BE2C (cell line): Measurements from ENCODE around the gene C1QTNF6.

Experiments
- DNase-seq: peaks from one replicate; pipeline ENCODE4 v3.0.0-alpha.2; 2020
- H3K27me3 ChIP-seq: fragments of 250-450 bp; sonication (Bioruptor Pico); 2 replicates; pipeline ENCODE4 v1.5.1; 2020; ENCODE audit warnings: mild to moderate bottlenecking
- H3K36me3 ChIP-seq: fragments of 250-450 bp; sonication (Bioruptor Pico); 2 replicates; pipeline ENCODE4 v1.5.1; 2020; ENCODE audit warnings: mild to moderate bottlenecking
- H3K4me1 ChIP-seq: fragments of 250-450 bp; sonication (Bioruptor Pico); 2 replicates; pipeline ENCODE4 v1.5.1; 2020
- H3K4me3 ChIP-seq: 2 replicates; pipeline ENCODE4 v1.5.1; 2011; ENCODE audit warnings: low read depth, low read length
- H3K9me3 ChIP-seq: fragments of 250-450 bp; sonication (Bioruptor Pico); 2 replicates; pipeline ENCODE4 v1.5.1; 2020
- TF ChIP-seq, protein P1 (sequence below): IDR thresholded peaks from 2 replicates; pipeline ENCODE4 v1.5.1; 2012; ENCODE audit warnings: mild to moderate bottlenecking, low read depth, low read length

C1QTNF6 gene

DNA sequence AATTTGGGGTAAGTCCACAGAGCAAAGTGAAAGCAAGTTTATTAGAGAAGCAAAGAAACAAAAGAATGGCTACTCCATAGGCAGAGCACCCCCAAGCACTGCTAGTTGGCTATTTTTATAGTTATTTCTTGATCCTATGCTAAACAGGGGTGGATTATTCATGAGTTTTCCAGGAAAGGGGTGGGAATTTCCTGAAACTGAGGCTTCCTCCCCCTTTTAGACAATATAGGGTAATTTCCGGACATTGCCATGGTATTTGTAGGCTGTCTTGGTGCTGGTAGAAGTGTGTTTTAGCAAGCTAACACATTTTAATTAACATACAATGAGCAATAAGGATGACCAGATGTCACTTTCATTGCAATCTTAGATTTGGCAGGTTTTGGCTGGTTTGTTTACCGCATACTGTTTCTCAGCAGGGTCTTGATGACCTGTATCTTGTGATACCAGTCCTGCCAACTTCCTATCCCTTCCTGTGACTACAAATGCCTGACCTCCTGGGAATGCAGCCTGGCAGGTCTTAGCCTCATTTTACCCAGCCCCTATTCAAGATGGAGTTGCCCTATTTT is 937 bp upstream of the C1QTNF6 start:
- TF ChIP-seq, protein P1, sequence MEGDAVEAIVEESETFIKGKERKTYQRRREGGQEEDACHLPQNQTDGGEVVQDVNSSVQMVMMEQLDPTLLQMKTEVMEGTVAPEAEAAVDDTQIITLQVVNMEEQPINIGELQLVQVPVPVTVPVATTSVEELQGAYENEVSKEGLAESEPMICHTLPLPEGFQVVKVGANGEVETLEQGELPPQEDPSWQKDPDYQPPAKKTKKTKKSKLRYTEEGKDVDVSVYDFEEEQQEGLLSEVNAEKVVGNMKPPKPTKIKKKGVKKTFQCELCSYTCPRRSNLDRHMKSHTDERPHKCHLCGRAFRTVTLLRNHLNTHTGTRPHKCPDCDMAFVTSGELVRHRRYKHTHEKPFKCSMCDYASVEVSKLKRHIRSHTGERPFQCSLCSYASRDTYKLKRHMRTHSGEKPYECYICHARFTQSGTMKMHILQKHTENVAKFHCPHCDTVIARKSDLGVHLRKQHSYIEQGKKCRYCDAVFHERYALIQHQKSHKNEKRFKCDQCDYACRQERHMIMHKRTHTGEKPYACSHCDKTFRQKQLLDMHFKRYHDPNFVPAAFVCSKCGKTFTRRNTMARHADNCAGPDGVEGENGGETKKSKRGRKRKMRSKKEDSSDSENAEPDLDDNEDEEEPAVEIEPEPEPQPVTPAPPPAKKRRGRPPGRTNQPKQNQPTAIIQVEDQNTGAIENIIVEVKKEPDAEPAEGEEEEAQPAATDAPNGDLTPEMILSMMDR: no peak
- H3K4me1 ChIP-seq: peaks cover 17% of the 10 kb centered on the region
- no peak overlapping the region for H3K4me3 ChIP-seq
- H3K27me3 ChIP-seq: no peaks in the 10 kb centered on the region
- H3K36me3 ChIP-seq: no peaks in the 10 kb centered on the region
- no peak for DNase-seq
- H3K9me3 ChIP-seq: no peaks in the 10 kb centered on the region

DNA sequence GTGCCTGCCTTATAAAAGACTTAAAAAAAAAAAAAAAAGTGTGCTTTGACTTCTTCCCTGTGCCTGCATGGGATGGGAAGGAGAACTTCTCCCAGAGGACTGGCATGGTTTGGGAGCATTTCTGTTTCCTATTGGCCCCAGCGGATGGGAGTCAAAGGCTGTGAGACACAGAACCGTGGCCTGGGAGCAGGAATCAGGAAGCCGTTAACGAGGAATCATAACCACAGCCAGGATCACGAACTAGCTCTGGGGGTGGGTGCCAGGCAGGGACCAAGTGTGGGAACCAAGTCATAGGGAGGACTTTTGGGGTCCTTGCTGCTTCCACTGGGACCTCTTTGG is 526 bp downstream of the C1QTNF6 start:
- Histone ChIP-seq H3K36me3 (no peaks in the 10 kb centered on the region), H3K27me3 (no peaks in the 10 kb centered on the region), H3K4me3 (peak overlapping the region; percentile 68), H3K4me1 (peaks cover 17% of the 10 kb centered on the region), H3K9me3 (no peaks in the 10 kb centered on the region)
- peak; percentile 40 for DNase-seq
- TF ChIP-seq, protein P1: no peak

DNA sequence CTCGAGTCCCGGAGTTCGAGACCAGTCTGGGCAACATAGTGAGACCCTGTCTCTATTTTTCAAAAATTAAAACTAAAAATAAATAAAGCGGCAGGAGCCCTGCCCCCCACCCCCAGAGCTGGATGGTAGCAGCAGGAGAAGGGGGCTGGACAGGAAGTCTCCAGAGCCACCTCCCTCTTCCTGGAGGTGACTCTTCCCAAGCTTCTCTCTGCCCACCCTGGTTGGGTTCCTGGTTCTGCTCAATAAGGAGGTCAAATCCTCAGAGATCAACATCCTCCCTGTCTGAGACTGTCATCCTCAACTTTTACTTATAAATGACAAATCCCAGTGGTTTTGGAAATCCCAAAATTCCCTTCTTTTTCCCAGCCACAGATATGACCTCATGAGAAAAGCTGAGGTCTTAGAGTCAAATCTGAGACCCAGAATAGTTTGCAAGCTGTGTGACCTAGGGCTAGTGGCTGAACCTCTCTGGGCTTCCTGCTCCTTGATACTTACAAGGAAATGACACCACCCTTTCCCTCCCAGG is 987 bp downstream of the C1QTNF6 start:
- no peak for DNase-seq
- no peaks in the 10 kb centered on the region for H3K36me3 ChIP-seq
- H3K4me3 ChIP-seq: peak overlapping the region; percentile 68
- TF ChIP-seq, protein P1: no peak
- H3K4me1 ChIP-seq: peaks cover 17% of the 10 kb centered on the region
- no peaks in the 10 kb centered on the region for H3K9me3 ChIP-seq
- H3K27me3 ChIP-seq: no peaks in the 10 kb centered on the region

DNA sequence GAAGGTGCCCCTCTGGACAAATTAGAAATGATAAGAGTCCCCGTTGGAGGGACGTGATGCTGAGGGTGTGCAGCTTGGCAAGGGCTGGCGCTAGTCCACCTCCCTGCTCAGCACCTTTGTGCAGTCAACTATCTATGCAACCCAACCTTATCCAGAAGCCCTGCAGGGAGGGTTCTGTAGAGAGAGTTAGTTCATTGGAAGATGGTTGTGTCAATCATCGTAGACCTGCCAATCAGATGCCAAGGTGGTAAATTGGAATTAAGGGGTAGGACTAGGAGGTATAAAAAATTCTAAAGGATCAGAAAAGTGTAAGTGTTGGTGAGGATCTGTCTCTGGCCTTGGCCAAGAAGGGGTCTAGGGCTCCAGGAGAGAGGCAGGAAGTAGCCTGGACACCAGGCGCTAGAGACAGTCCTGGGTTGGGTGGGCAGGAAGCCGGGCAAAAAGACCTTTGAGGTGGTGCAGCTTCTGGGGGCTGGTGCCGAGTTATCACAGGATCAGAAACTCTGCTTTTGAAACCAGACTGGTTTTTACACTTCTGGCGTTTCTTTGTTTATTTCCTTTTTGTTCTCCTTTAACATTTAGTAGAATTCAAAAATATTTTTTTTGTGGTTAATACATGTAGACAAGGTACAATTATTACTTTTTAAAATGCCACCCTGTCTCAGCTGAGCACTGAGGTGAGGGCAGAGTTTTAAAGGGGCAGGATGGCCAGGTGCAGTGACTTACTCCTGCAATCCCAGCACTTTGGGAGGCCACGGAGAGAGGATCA is 1.6 kb downstream of the C1QTNF6 start:
- H3K4me3 ChIP-seq: no peak overlapping the region
- DNase-seq: no peak

DNA sequence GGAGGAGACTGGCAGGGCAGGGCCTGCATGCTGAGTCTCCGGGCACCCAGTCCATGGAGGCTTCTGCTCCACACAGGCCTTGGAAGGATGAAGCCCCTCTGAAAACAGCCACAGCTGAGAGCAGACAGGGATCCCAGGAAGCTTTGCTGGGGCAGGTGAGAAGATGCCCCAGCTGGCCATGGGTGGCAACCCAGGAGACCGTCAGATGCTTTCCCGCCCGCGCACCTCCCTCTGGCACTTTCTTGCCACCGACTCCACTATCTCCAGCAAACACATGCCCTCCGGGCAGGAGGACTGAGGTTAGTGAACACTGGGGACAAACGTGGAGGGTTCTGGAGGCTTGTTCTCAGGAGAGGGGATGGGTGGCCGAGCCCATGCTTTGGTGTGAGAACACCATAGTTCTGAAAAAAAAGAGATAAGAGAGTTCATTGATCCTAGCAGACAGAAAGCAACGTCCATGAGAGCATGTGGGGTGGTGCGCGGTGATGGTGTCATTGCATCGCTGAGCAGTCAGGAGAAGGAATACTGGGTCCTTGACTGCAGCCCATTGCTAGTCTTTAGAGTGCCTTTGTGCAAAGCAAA is 2.3 kb downstream of the C1QTNF6 start:
- H3K4me3 ChIP-seq: no peak overlapping the region
- no peaks in the 10 kb centered on the region for H3K27me3 ChIP-seq
- no peaks in the 10 kb centered on the region for H3K9me3 ChIP-seq
- TF ChIP-seq, protein P1: no peak
- H3K36me3 ChIP-seq: no peaks in the 10 kb centered on the region
- peaks cover 17% of the 10 kb centered on the region for H3K4me1 ChIP-seq
- no peak for DNase-seq

More for the DNA sequence above, 1.6 kb downstream of the C1QTNF6 start:
- Histone ChIP-seq H3K27me3 (no peaks in the 10 kb centered on the region), H3K9me3 (no peaks in the 10 kb centered on the region), H3K36me3 (no peaks in the 10 kb centered on the region), H3K4me1 (peaks cover 17% of the 10 kb centered on the region)
- TF ChIP-seq, protein P1: no peak
